Uterine smooth muscle cell (primary cell): Measurements from ENCODE around the gene CCDC63. TPM values are rescaled to one million over a fixed set of nuclear protein-coding genes. Genes with fewer than 3 reads are reported as not detected.

Experiments used
- total RNA-seq: library from RNA; depleted of rRNA; stranded (reverse); fragments of >200 nt; gene quantifications from 2 replicates; pipeline ENCODE4 v1.2.3, GENCODE V29; 2014

The CCDC63 gene
- not detected in 2 replicates for total RNA-seq

GRCh38 chr12:110846615-110847566 is at the start of gene CCDC63:
Gene CCDC63 (plus strand): TSS chr12:110846987. CDS start chr12:110852955, 5,968 bp downstream.

DNA sequence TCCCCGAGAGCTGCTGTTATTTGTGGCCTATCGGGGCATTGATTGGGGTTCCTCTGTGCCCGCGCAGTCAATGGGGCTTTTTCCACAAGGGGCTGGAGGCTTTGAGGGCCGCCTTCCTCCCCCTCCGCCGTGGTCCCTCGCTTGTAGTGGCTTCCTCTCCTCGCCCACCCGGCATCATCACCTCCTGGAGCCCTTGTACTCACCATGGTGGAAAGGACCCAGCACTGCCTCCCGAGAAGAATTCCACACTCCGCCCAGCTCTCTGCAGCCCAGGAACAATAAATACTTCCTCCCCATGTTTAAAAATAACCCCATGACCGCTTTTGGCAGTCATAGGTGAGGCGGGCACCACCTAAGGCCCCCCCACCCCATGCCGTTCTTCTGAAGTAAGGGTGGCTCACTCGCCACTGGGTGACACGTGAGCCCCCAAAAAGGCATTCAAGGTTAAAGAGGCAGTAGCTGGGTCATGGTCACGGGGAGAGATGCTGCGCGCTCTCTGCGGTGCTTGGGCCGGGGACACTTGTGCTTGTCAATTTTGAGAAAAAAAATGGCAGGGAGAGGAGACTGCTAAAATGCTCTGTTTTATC is 73.6 kb downstream of the CCDC63 start, which contains the start of gene MYL2:
Gene MYL2 (minus strand): TSS at position 256 of the 587 bp plus-strand sequence. CDS start 50 bp downstream, at position 206.

Other genes with a start within 250 kb of the CCDC63 start
- 20.0 and 29.7 TPM in 2 replicates for gene TCTN1, start 232.9 kb upstream of the CCDC63 start, total RNA-seq
- 4.9 and 7.9 TPM in 2 replicates for gene HVCN1, start 157.9 kb upstream of the CCDC63 start, total RNA-seq
- 116 and 156 TPM in 2 replicates for gene PPP1CC, start 104.1 kb upstream of the CCDC63 start, total RNA-seq
- gene MYL2, start 73.6 kb downstream of the CCDC63 start, total RNA-seq, result not detected in 2 replicates
- not detected in 2 replicates for gene CUX2, start 187.2 kb downstream of the CCDC63 start, total RNA-seq